OCI-LY1 (cell line): ENCODE data around the gene BAIAP2L1.

Experiments
- CTCF ChIP-seq: fragments of 200-600 bp; sonication (generic), shearing (Covaris generic); IDR thresholded peaks from 2 replicates; pipeline ENCODE4 v1.5.1; 2017; ENCODE audit warnings: mild to moderate bottlenecking, antibody characterized with exemption, low read length, moderate library complexity, mixed read lengths
- EZH2 ChIP-seq: fragments of 200-600 bp; sonication (generic), shearing (Covaris generic); IDR thresholded peaks from 2 replicates; pipeline ENCODE4 v1.8.0; 2017; ENCODE audit warnings: borderline replicate concordance, mixed run types, mild to moderate bottlenecking, antibody characterized with exemption, low read length, moderate library complexity, mixed read lengths

GRCh38 chr7:98418271-98418635 is 17.4 kb upstream of the BAIAP2L1 start:
- TF ChIP-seq CTCF (no peak), EZH2 (no peak)
